ENCODE results near the gene MXRA8.

DNA sequence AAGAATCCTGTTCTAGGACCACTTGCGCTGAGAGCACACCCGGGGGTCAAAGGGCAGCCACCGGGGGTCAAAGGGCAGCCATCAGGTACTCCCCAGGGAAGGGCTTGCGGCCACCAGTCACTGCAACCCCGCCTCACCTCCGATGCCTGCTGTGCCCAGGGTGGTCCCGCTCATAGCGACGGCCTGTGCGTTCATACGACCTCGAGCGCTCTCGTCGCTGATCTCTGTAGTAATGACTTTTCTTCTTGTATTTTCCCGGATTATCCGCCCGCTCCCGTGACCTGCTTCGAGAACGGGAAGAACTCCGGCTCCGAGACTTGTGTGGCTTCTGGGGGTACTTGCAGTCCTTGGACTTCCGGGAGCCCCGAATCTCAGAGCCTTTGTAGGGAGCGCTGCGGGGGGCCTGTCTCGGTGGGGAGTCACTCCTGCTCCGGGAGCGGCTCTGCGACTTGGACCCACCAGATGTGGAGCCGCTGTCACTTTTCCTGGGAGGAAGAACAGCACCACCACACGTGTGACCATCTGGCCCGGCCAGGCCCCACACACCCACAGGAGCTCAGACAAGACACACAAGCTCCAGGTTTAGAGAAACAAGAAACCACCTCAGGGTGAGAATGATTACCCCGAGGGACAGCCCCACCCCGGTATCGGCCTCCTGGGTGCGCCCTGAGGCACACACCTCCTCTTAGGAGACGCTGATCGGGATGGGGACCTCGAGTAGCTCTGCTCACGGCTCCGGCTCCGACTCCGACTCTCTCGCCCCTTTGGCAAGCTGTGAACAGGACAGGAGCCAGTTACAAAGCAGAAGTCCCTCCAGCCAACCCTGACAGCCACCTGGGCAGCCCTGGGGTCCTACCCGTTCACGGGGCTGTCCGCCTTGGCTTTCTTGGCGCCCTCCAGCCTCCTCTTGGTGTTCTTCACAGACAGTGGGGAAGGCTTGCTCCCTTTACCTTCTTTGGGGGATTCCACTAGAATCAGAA lies 29.0 kb upstream of the MXRA8 start:
- no peak for TF ChIP-seq POLR2A (IDR thresholded peaks at IDR 0.05)
- TF ChIP-seq, protein P1, sequence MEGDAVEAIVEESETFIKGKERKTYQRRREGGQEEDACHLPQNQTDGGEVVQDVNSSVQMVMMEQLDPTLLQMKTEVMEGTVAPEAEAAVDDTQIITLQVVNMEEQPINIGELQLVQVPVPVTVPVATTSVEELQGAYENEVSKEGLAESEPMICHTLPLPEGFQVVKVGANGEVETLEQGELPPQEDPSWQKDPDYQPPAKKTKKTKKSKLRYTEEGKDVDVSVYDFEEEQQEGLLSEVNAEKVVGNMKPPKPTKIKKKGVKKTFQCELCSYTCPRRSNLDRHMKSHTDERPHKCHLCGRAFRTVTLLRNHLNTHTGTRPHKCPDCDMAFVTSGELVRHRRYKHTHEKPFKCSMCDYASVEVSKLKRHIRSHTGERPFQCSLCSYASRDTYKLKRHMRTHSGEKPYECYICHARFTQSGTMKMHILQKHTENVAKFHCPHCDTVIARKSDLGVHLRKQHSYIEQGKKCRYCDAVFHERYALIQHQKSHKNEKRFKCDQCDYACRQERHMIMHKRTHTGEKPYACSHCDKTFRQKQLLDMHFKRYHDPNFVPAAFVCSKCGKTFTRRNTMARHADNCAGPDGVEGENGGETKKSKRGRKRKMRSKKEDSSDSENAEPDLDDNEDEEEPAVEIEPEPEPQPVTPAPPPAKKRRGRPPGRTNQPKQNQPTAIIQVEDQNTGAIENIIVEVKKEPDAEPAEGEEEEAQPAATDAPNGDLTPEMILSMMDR (IDR thresholded peaks at IDR 0.05), result no peak

Data from ovary (tissue), 3 donors.